GM19455 (cell line): ENCODE measurements around the gene CXCR6.

Experiments used
- ATAC-seq: cut with Tn5 transposase; IDR thresholded peaks from one replicate; pipeline ENCODE4 v1.9.1; 2021; ENCODE audit not compliant: unreplicated experiment

CXCR6 gene

DNA sequence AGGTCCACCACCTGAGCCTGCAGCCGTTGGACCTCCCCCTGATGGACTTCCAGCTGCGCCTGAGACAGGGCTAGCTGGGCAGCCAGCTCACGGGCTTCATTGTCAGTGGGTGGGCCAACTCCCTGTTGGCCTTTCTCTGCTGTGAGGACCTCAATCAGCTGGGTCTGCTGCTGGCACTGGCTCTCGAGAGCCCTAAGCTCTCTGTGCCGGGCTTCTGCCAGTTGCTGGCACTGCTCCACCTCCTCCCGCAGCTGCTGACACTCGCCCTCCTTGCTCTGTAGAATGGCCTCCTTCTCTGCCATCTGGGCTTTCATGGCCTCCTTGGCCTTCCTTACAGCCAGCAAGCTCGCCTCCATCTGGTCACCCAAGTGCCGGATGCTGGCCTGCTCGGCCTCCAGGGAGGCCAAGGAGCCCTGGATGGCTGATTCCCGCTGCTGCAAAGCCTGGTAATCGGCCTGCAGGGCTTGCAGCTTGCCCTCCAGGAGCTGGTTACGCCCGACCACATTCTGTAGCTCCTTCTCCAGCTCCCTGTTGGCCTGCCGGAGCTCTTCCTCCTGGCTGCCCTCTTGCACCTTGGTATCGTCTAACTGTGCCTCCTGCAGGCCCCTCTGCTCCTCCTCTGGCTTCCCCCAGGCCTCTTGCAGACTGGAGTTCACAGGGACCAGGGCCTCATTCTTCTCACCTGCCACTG lies 23.8 kb downstream of the CXCR6 start:
- ATAC-seq = no peak

DNA sequence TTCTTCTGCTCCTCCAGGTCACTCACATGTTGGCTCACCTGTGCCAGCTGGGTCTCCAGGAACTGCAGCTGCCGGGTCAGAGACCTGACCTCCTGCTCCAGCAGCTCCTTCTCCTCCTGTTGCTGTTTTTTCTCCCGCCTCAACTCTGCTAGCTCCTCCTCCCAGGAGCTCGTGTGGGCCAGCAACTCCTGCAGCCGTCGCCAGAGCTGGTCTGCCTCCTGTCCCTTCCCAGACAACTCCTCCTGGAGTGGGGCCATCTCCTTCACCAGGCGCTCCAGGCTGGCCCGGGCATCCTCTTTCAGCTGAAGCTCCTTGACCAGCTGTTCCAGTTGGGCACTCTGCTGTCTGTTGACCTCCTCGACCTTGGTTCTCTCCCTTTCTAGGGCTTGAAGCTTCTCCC lies 24.5 kb downstream of the CXCR6 start:
- no peak for ATAC-seq

DNA sequence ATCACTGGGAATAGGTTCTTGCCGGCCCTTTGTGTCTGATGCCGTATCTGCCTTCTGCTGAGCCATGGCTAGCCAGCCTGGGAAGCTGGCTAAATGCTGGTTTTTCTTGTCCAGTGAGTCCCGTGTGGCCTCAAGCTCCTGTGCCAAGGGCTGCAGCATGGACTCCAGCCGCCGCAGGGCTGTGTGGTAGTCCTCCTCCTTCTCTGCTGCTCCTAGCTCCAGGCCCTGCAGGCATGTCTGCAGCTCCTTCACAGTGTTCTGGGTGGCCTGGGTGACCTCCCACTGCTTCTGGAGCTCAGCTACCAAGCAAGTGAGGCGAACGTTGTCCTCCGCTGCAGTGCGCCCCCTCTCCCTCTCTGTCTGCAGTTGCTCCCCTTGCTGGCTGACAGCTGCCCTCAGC lies 24.9 kb downstream of the CXCR6 start:
- no peak for ATAC-seq

DNA sequence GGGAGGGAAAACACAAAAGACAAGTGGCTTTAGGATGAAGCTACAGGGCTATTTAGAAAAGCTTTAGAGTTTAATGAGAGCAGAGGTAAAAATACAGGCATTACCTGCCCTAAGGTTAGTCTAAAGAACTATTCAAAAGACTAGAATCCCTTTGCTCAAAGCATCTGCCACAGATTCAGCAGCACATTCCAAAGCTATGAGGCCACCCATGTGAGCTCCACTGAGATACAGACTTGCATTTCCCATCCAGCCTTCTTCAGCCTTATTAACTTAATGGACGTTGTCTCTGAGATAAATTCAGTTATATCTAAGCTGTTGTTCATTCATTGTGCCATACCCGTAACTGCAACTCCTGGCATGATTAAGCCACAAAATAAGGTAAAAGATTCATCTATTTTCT lies 25.4 kb downstream of the CXCR6 start:
- no peak for ATAC-seq

DNA sequence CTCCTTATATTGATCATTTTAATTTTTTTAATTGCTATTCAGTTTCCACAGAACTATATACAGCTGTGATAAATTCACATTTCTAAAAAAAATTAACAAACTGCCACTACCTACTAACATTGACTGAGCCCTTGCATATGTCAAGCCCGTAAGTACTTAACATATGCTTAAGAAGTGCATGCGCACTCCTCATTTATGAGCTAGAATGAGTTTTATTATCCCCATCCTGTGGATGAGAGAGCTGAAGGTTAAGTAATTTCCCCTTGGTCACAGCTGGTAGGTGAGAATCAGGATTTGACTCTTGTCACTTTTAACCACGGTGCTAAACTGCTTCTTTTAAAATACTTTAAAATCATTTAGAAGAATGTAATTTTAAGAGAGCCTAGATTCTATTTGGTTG lies 25.9 kb downstream of the CXCR6 start:
- no peak for ATAC-seq

DNA sequence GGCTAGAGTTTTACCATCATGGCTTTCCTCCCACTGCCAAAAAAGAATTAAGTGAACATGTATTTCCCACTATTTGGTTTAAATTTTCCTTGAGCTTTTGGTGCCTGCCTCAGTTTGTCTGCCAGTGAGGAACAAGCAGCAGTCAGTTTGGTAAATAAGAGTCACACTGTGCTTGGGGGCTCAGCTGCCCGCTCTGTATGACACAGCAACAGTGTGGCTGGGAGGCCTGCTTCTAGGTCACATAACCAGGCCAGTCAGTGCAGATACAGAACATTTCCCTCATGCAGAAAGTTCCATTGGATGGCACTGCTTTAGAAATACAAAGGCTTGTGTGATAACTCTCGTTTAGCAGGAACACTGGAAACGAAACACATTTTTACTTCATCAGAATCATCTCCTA lies 26.7 kb downstream of the CXCR6 start:
- no peak for ATAC-seq

DNA sequence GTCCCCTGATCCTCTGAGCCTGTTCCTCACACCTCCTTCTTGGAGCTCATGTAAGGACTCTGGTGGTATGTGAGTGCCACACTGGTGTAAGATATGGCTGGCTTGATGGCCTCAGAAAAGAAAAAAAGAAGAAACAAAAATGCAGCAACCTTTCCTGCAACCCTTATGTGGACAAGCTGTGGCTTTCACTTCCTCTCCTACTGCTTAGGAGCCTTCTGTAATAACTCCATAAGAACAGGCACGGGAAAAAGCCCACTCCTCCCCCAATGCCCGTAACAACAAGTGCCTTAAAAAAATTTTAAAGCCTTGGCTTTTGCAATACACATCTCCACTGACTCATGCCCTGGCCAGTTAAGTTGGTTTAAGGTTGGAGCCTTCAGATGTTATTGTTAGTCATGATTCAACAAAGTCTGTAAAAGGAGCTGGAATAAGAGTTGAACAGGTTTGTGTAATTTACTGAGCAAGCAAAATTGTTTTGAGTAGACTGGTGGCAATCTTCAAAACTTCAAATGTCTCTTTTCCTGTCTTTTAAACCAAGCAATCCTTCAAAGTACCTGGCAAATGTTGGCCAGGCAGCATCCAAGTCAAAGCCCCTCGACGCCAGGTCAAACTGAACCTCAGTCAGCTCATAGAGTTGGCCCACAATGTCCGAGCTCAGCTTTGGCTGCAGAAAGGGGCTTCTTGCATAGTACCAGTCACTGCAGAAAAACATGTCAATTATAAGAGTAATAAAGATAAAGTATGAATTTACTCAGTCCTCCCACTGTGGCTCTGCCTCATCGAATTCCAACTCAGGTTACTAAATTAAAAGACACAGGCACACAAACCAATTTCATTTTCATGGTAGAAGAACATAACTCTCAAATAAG lies 29.5 kb downstream of the CXCR6 start:
- ATAC-seq = no peak

DNA sequence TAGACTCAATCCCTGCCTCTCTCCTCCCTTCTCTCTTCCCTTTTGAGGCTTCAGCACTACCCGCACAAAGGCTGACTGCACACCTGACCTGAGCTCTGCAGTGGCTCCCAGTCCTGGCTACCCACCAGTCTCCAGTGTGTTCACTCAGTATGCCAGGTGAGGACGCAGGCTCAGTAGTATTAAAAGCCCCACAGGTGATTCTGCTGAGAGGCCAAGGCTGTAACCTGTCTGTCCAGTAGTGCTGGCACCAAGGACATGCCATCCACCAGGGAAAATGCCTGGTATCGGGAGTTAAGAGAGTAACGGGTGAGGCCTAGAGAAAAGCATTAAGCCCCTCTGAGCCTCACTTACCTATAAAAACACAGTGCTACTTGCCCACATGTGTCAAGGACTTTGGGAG lies 31.4 kb downstream of the CXCR6 start:
- ATAC-seq = no peak

DNA sequence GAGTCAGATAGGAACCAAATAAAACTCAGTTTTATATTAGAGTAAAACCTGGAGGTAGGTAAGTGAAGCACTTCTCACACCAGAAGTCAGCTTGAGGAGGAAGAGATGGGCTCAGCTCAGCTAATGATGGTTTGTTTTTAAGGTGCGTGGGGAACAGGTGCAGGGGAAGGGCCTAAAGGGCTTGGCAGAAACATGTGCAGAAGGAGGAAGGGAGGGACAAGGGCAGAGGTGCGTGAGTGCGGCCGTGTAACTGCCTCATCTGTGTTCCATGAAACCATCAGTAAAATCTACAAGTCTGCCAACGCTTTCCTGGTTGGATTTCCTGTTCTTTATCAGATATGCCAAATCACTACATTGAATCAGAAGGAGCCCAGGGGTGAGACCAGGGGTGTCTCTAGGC lies 32.4 kb downstream of the CXCR6 start:
- ATAC-seq = no peak

DNA sequence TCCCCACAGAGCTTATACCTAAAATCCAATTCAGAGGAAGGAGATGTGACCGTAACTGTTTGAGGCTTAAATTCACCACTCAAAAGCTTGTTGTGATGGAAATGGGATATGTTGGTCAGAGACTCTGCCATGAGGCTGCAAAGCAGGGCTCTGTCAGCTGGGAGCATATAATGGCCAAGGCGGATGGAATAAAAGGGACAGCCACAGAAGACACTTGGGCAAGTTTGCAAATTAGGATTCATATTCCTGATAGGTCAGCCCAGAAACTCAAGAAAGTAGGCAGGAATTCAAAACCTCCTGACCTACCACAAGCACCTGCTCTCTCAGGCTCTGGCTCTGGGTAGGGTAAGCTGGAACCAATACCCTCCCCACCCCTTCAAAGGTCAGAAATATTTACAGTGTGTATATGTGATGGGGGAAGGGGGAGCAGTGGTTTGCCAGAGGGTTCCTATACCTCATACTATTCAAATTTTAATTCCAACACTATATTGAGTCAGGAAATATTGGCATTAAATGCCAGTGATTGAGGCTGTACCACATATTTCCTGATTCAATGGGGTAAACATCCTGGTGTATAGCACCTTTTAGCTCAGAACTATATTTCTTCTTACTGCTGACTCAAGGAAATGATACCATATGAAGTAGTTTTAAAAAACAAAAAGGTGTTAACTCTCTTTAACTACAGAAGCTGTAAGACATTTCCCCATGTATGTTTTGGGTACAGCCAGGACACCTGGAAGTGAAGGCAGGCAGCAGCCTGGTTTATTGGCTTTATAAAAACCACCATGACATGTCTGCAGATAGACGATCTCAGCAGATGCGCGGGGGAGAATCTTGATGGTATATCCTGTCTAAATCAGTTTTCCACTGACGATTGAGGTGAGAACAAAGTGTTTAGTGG lies 33.2 kb downstream of the CXCR6 start:
- no peak for ATAC-seq

DNA sequence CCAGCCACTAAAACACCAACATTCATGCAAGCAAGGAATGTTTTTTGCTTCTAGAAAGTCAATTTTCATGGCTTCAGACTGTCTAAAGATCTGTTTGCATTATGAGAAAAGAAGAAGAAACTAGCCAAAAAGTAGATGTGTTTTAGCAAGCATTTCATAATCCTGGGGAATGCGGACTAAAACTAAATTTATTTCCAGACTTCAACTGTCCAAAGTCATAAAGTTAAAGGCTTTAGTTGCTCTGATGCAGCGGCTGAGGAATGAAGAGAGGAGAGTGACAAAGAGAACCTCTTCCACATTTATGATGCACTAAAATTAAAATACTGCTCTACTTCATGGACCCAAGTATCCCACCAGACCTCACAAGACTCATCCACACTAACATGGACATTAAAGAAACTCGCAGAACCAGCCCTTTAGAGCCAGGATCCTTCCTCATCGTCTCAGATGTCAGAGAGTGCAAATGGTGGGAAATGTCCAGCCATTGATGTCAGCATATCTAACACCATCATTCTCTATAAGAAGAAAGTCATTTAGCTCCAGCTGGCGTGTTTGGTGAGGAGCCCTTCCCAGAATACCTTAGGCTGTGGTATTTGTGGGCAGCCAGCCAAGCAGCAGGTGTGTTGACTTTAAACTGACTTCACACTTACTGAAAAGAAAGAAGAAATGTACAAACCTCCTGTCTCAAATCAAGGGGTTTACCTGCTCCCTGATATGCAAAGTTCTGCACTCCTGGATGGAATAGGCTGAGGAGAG lies 34.9 kb downstream of the CXCR6 start:
- ATAC-seq = no peak

DNA sequence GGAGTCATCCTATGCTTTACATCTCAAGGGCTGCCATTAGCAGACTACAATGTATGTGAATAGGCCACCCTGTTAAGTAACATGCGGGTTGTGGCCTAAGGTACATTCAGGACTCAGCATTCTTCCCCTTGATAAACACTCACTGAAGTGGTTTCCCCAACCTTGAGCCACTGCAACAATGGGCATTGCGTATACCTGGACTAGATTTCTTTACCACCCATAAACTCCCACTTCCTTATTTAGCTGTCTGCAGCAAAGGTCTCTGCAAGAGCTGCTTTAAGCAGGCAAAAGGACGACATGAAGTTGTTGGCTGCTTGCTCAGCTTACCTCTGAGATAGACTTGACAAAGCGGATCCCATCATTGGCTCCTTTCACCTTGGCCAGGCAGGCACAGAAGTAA lies 36.1 kb downstream of the CXCR6 start:
- ATAC-seq = no peak

DNA sequence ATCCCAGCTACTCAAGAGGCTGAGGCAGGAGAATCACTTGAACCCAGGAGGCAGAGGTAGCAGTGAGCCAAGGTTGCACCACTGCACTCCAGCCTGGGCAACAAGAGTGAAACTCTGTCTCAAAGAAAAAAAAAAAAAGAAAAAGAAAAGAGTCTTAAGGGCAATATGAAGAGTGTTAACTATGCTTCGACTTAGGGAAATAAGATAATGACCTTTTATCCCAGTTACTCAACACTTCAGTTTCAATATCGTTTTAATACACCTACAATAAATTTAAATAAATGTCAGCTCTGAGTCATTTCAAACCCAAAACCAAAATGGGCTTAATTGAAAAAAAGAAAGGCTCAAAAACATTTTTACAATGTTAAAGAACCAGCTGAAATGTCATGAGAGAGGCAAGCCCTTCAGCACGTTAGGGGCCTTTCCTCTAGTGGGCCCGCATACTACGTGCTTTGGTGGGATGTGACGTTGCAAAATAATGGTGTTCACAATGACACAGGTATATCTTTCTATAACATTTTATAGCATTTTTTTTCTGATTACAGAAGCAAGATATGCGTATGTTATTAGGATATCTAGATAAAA lies 37.1 kb downstream of the CXCR6 start:
- ATAC-seq = no peak

DNA sequence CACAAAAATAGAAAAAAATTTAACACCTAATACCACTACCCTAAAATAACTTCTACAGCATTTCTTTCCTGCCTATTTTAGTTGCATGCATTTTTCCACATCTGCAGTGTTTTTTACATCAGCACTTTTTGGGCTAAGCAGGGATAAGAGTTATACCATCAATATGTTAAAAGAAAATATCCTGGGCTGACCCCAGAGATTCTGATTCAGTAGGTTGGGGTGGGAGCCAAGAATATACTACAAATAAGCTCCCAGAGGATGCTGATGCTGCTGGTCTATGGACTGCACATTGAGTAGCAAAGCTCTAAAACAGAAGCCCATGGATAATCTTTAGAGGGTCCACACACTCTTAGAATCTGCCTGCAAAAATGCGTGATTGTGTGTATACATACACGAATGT lies 37.6 kb downstream of the CXCR6 start:
- ATAC-seq = no peak

DNA sequence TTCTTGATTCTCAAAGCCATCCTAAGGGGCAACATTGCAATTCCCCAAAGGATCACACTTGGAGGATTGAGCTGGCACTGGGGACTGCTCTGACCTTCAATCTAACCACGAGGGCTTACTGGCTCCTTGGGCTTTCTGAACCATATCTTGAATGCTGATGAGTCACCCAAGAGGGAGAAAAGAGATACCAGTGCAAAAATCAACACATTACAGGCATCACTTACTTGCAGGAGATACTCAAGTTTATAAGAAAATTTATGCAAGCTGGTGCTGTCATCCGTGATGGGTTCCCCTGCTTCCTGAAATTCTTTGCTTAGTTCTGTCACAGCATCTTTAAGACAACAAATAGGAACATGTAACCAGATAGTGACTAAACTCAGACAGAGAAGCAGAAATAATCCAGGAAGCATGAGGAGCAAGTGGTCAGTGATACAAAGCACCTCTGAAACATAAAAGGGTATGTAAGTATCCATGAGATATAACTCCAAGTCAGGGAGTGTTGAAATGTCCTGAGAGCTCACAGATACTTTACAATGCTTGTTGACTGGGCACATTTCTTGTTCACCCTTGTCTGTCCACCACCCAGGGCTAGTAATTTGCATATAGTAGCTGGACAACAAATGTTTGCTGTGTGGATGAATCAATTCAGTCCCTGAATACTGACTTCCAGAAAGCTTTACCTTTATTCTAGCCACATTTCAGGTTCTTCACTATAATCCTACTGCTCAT lies 38.2 kb downstream of the CXCR6 start:
- ATAC-seq = no peak

DNA sequence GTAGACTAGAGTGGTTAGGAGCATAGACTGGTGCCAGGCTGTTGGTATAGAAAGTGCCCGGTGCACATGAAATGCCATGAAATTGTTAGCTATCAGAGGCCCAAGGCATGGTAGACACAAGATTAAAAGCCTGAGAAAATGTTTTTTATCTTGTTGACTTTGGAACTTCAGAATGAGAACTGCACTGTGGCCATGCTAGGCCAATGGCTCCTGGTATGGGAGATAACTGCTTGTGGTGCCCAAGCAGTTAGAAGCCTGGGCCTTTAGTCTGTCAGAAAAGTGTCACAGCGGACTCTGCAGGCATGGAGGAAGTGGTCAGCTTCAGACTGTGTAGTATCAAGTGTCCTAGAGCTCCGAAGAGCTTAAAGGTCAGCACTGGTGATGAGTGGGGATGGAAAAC lies 40.5 kb downstream of the CXCR6 start:
- no peak for ATAC-seq

DNA sequence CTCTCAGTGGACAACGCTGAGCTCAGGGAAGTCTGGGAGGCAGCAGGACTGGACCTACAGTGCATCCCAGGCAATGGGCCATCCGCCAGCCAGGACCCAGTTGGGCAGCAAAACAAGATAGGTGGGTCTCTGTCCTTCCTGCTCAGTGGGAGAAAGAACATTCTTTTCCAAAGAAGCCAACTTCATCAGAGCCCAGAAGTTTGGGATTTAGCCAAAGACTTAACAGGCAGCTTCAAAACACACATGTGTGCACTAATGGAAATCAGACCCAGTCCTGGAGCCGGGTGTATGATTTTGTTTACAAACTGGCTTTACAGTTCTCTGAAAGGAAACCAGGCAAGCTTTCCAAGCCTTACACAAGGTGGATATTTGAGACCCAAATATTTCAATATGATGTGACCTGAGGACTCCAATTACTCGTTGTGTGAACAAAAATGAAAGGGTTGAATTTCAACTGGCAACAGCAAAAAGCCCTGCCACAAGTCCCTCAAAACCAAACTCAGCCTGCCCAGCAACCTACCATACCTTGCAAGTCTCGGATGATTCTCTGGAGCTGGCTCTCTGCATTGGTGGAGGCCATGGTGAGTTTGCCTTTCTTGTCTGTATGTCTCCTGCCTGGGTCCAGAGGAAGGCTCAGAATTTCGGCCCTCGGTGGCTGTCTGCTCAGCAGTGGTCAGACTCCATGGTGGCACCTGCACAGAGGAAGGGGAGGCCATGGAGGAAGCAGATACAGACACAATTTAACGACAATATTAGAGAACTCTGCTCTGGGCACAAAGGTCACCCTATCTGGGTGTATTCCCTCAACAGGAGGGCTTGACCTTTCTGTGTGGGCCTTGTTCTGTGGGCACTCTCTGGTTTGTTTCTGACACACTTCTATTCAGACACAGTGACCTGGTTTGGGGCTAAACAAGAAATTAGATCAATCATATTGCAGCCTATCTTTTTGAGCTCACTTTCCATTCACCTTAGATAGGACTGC lies 41.4 kb downstream of the CXCR6 start:
- ATAC-seq = no peak

DNA sequence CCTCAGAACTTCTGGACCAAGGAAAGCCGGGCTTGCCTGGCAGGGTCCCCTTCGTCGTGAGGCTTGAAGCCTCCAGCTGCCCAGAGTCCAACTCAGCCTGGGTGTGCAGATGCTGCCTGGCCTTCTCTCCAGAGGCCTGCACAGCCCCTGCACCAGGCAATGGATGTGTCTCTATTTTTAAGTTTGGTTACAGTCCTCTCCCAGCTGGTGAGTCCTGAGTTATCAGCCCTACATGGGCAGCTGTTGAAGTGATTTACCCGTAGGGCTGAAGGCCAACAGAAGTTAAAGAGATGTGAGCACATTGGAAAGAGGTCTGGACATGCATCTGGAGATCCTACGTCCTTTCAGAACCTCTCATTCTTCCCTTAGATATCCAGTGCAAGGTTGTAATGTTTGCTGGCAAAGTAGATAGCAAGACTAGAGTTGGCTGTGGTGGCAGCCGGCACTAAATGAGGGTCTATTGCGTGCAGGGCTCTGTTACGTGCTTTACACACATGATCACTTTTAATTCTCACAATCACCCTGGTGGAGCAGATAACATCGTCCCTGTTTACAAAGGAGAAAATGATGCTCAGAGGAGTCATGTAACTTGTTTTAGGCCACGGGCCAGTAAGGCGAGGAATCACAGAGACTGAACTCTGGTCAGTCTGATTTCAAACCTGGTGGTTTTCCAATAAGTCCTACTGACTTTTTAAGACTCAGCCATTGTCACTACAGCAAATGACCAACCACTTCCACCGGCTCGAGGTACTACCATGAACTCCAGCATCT lies 42.5 kb downstream of the CXCR6 start:
- no peak for ATAC-seq
